ENCODE results near the gene FRMD4A. TPM values are rescaled to one million over a fixed set of nuclear protein-coding genes. Genes with fewer than 3 reads are reported as not detected.

The FRMD4A gene
- total and polyA plus RNA-seq, 10 of the 15 experiments (the other 5 are each of a cell fraction or from before 2014, with no cell fraction given) = 17.8 to 75.2 (median 39.1) TPM

- H3K27me3 ChIP-seq (replicated peaks in 1 of 2; ENCODE audit: control insufficient read depth in 2 of 2, insufficient read depth in 2 of 2, low read length in 1 of 2) = peaks cover 0 to 2% of the 10 kb centered on the region in 2 experiments; a peak in 2 of 4 replicates
- H3K4me3 ChIP-seq = no peak overlapping the region
- H3K9ac ChIP-seq (ENCODE audit: control insufficient read depth, insufficient read depth, low read length) = no peak overlapping the region
- RAD21 ChIA-PET (ENCODE audit: unreplicated experiment) = no interaction called here
- intact Hi-C loops (cut with micrococcal nuclease; ENCODE audit: unreplicated experiment) (no loop called here), in situ Hi-C loops (cut with MboI) (no loop called here)
- H3K79me2 ChIP-seq (ENCODE audit: control insufficient read depth, insufficient read depth, low read length) = no peaks in the 10 kb centered on the region
- no peaks in the 10 kb centered on the region for H3K4me1 ChIP-seq (ENCODE audit: control insufficient read depth, insufficient read depth, low read length)
- H3K4me2 ChIP-seq (ENCODE audit: control insufficient read depth, insufficient read depth) = no peak overlapping the region
- POLR2A ChIA-PET = no interaction called here
- DNase-seq (ENCODE audit: low read depth, low spot score) = no peak
- ATAC-seq = no peak
- BruUV-seq (replicated peaks) = no TSS peak
- H3K9me3 ChIP-seq (replicated peaks; ENCODE audit: control insufficient read depth, insufficient read depth, low read length) = no peaks in the 10 kb centered on the region
- FAIRE-seq = no peak
- H4K20me1 ChIP-seq (ENCODE audit: control insufficient read depth, insufficient read depth) = no peaks in the 10 kb centered on the region
- no peak overlapping the region for H3K27ac ChIP-seq (ENCODE audit: control insufficient read depth, insufficient read depth)
- SMC1A ChIA-PET (ENCODE audit: uncharacterized antibody, unreplicated experiment) = no interaction called here
- CTCF ChIA-PET = no interaction called here
- TF ChIP-seq MEF2B (IDR thresholded peaks at IDR 0.05; ENCODE audit: partially characterized antibody, poor library complexity, severe bottlenecking) (no peak), PBX3 (IDR thresholded peaks at IDR 0.05; ENCODE audit: insufficient replicate concordance, low read depth, low read length) (no peak), CHD2 (IDR thresholded peaks at IDR 0.05; ENCODE audit: borderline replicate concordance, low read depth, low read length) (no peak), RBBP5 (conservative IDR thresholded peaks at IDR 0.05) (no peak), ELK1 (IDR thresholded peaks at IDR 0.05; ENCODE audit: low read depth, low read length) (no peak)
- 0% methylated on average over 1 of the region's 1 CpG for WGBS (ENCODE audit: insufficient coverage, insufficient replicate concordance, low lambda C conversion rate, missing lambda C conversion rate)
- no peak overlapping the region for H2AFZ ChIP-seq (ENCODE audit: control insufficient read depth, low read depth, low read length)
- H3K36me3 ChIP-seq (ENCODE audit: control insufficient read depth in 2 of 2, insufficient read depth in 2 of 2, low read length in 1 of 2) = no peaks in the 10 kb centered on the region
These were observed 12.7 kb downstream of the FRMD4A start for GRCh38 chr10:14318007-14318406.

- no peaks in the 10 kb centered on the region for H4K20me1 ChIP-seq (ENCODE audit: control insufficient read depth, insufficient read depth)
- CTCF ChIA-PET = no interaction called here
- no peaks in the 10 kb centered on the region for H3K4me1 ChIP-seq (ENCODE audit: control insufficient read depth, insufficient read depth, low read length)
- FAIRE-seq (no peak), DNase-seq (ENCODE audit: low read depth, low spot score) (no peak), ATAC-seq (no peak)
- BruUV-seq (replicated peaks) = no TSS peak
- H3K4me3 ChIP-seq = no peak overlapping the region
- RAD21 ChIA-PET (ENCODE audit: unreplicated experiment) = no interaction called here
- in situ Hi-C loops (cut with MboI) (no loop called here), intact Hi-C loops (cut with micrococcal nuclease; ENCODE audit: unreplicated experiment) (no loop called here)
- TF ChIP-seq KLF5 (IDR thresholded peaks at IDR 0.05; ENCODE audit: partially characterized antibody) (no peak), SREBF2 (IDR thresholded peaks at IDR 0.05; ENCODE audit: low read length) (no peak), BRCA1 (IDR thresholded peaks at IDR 0.05; ENCODE audit: low read depth, low read length) (no peak)
- no peak overlapping the region for H3K27ac ChIP-seq (ENCODE audit: control insufficient read depth, insufficient read depth)
- H3K27me3 ChIP-seq (replicated peaks in 1 of 2; ENCODE audit: control insufficient read depth in 2 of 2, insufficient read depth in 2 of 2, low read length in 1 of 2) = no peaks in the 10 kb centered on the region; a peak in 1 of 4 replicates
- POLR2A ChIA-PET = no interaction called here
- no peak overlapping the region for H3K4me2 ChIP-seq (ENCODE audit: control insufficient read depth, insufficient read depth)
- H3K9me3 ChIP-seq (replicated peaks; ENCODE audit: control insufficient read depth, insufficient read depth, low read length) = no peaks in the 10 kb centered on the region
- no peak overlapping the region for H3K9ac ChIP-seq (ENCODE audit: control insufficient read depth, insufficient read depth, low read length)
- WGBS (ENCODE audit: insufficient coverage, insufficient replicate concordance, low lambda C conversion rate, missing lambda C conversion rate) = 34% methylated on average over 4 of the region's 4 CpGs
- SMC1A ChIA-PET (ENCODE audit: uncharacterized antibody, unreplicated experiment) = no interaction called here
- no peaks in the 10 kb centered on the region for H3K79me2 ChIP-seq (ENCODE audit: control insufficient read depth, insufficient read depth, low read length)
- H2AFZ ChIP-seq (ENCODE audit: control insufficient read depth, low read depth, low read length) = no peak overlapping the region
- H3K36me3 ChIP-seq (ENCODE audit: control insufficient read depth in 2 of 2, insufficient read depth in 2 of 2, low read length in 1 of 2) = no peaks in the 10 kb centered on the region
These were observed 18.7 kb downstream of the FRMD4A start for GRCh38 chr10:14312014-14312413.

Data from GM12878 (cell line).